HL-60 (cell line): ENCODE measurements around the gene POP4.

ENCODE experiments used
- POLR2AphosphoS5 ChIP-seq: IDR thresholded peaks from 2 replicates; pipeline ENCODE4 v1.6.1; 2012; ENCODE audit warnings: low read depth
- TF ChIP-seq, protein P1 (sequence below): IDR thresholded peaks from one replicate; pipeline ENCODE4 v1.5.1; 2011; ENCODE audit warnings: low read length, control low read depth, inconsistent platforms; ENCODE audit not compliant: insufficient read depth

DNA sequence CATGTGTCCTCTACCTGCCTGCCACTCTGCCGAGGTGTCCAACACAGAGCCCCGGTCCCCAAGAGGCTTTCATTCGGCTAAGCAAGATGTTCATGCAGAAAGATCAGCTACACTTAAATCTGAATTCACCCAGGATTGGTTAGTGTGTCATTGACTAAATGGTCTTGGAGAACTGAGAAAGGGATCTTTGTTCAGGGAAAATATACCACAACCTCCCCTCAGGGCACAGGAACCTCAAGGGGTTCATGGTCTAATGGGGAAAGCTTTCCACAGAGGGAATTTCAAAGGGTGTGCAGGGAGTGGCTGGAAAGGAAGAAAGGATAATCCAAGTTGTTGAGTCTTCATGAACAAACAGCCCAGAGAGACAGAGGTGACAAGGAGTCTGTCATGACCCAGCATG lies 14.4 kb upstream of the POP4 start:
- TF ChIP-seq, protein P1, sequence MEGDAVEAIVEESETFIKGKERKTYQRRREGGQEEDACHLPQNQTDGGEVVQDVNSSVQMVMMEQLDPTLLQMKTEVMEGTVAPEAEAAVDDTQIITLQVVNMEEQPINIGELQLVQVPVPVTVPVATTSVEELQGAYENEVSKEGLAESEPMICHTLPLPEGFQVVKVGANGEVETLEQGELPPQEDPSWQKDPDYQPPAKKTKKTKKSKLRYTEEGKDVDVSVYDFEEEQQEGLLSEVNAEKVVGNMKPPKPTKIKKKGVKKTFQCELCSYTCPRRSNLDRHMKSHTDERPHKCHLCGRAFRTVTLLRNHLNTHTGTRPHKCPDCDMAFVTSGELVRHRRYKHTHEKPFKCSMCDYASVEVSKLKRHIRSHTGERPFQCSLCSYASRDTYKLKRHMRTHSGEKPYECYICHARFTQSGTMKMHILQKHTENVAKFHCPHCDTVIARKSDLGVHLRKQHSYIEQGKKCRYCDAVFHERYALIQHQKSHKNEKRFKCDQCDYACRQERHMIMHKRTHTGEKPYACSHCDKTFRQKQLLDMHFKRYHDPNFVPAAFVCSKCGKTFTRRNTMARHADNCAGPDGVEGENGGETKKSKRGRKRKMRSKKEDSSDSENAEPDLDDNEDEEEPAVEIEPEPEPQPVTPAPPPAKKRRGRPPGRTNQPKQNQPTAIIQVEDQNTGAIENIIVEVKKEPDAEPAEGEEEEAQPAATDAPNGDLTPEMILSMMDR, result no peak
- no peak for TF ChIP-seq POLR2AphosphoS5
